Large intestine (tissue), 3 donors: ENCODE data around the gene KRT40. TPM values are rescaled to one million over a fixed set of nuclear protein-coding genes. Genes with fewer than 3 reads are reported as not detected.
"Not testable (repeated sequence)": the region's sequence is repeated elsewhere in the genome, so short reads cannot be mapped to it uniquely, and the experiment has no call there.

ENCODE experiments used
- DNase-seq, 2 donors: peaks; one replicate each; pipeline versions ENCODE4 v3.0.0 to v3.0.0-alpha.2; 2013
- H3K27ac ChIP-seq: one replicate; pipeline ENCODE4 v1.5.1; 2013; ENCODE audit warnings: low read length
- H3K27me3 ChIP-seq: 2 replicates; pipeline ENCODE4 v1.6.1; 2013; ENCODE audit warnings: low read length; ENCODE audit not compliant: control insufficient read depth, insufficient read depth
- H3K36me3 ChIP-seq: 2 replicates; pipeline ENCODE4 v1.6.1; 2013; ENCODE audit warnings: low read length; ENCODE audit not compliant: control insufficient read depth, insufficient read depth
- H3K4me1 ChIP-seq: one replicate; pipeline ENCODE4 v1.6.1; 2013; ENCODE audit warnings: low read length; ENCODE audit not compliant: control insufficient read depth, insufficient read depth
- H3K4me3 ChIP-seq: one replicate; pipeline ENCODE4 v1.5.1; 2013; ENCODE audit warnings: low read length
- H3K9me3 ChIP-seq: one replicate; pipeline ENCODE4 v1.6.1; 2013; ENCODE audit warnings: mild to moderate bottlenecking, low read depth, low read length, moderate library complexity; ENCODE audit not compliant: control insufficient read depth
- WGBS: methylation state at CpG from one replicate; pipeline ENCODE4 v1.1.5; 2013; ENCODE audit warnings: low lambda C conversion rate; ENCODE audit not compliant: insufficient coverage; 5-methylcytosine and 5-hydroxymethylcytosine counted together
- polyA plus RNA-seq: library from polyadenylated mRNA; unstranded; fragments of 120-200 nt; gene quantifications from one replicate; pipeline ENCODE4 v1.2.1, GENCODE V29; 2013

KRT40 gene
- polyA plus RNA-seq, 1 donor, result 0.07 TPM

GRCh38 chr17:41013181-41013580 is 29.1 kb upstream of the KRT40 start:
- Histone ChIP-seq H3K27ac (no peak overlapping the region), H3K9me3 (no peaks in the 10 kb centered on the region), H3K4me3 (no peak overlapping the region), H3K4me1 (no peaks in the 10 kb centered on the region), H3K36me3 (no peaks in the 10 kb centered on the region), H3K27me3 (peaks cover 2% of the 10 kb centered on the region)
- no CpG with 5 or more reads among the region's 3 CpGs for WGBS
- no peak for DNase-seq

- H3K9me3 ChIP-seq, result no peaks in the 10 kb centered on the region
- H3K27me3 ChIP-seq, result peaks cover 2% of the 10 kb centered on the region
- H3K4me3 ChIP-seq, result no peak overlapping the region
- no peaks in the 10 kb centered on the region for H3K36me3 ChIP-seq
- H3K4me1 ChIP-seq, result no peaks in the 10 kb centered on the region
- no peak overlapping the region for H3K27ac ChIP-seq
- DNase-seq, result no peak
- WGBS, result 82% methylated on average over 5 of the region's 6 CpGs
Measured at GRCh38 chr17:41012326-41013120, 28.4 kb upstream of the KRT40 start.

GRCh38 chr17:41010441-41010840 is 26.3 kb upstream of the KRT40 start:
- Histone ChIP-seq H3K4me1 (no peaks in the 10 kb centered on the region), H3K36me3 (no peaks in the 10 kb centered on the region), H3K27me3 (peaks cover 2% of the 10 kb centered on the region), H3K4me3 (no peak overlapping the region), H3K27ac (no peak overlapping the region), H3K9me3 (no peaks in the 10 kb centered on the region)
- DNase-seq, result no peak

GRCh38 chr17:41009936-41010335 is 25.8 kb upstream of the KRT40 start:
- no peak for DNase-seq
- Histone ChIP-seq H3K9me3 (no peaks in the 10 kb centered on the region), H3K27me3 (peaks cover 2% of the 10 kb centered on the region), H3K36me3 (no peaks in the 10 kb centered on the region), H3K4me1 (no peaks in the 10 kb centered on the region), H3K4me3 (no peak overlapping the region), H3K27ac (no peak overlapping the region)
- WGBS, result no CpG with 5 or more reads among the region's 1 CpG

- no peaks in the 10 kb centered on the region for H3K4me1 ChIP-seq
- H3K36me3 ChIP-seq, result no peaks in the 10 kb centered on the region
- WGBS, result 75% methylated on average over 1 of the region's 4 CpGs
- no peaks in the 10 kb centered on the region for H3K9me3 ChIP-seq
- H3K27ac ChIP-seq, result no peak overlapping the region
- peaks cover 2% of the 10 kb centered on the region for H3K27me3 ChIP-seq
- DNase-seq, result no peak
- no peak overlapping the region for H3K4me3 ChIP-seq
Measured at GRCh38 chr17:41009301-41009760, 25.2 kb upstream of the KRT40 start.

- H3K9me3 ChIP-seq, result no peaks in the 10 kb centered on the region
- no peak within 1 kb of the TSS for H3K27ac ChIP-seq
- H3K4me3 ChIP-seq, result no peak within 1 kb of the TSS
- DNase-seq, result peak in 1 of 2 donors; percentile 7
- H3K27me3 ChIP-seq, result peaks cover 2% of the 10 kb centered on the region
- H3K36me3 ChIP-seq, result no peaks in the 10 kb centered on the region
- WGBS, result 83% methylated on average over 2 of the region's 8 CpGs
- no peaks in the 10 kb centered on the region for H3K4me1 ChIP-seq
Measured at GRCh38 chr17:41008811-41009210, 24.7 kb upstream of the KRT40 start, which contains the start of gene KRTAP3-1. TSS of gene KRTAP3-1 (minus strand) at chr17:41009128. CDS start at chr17:41009074, 54 bp downstream.

GRCh38 chr17:41004397-41004796 is 20.3 kb upstream of the KRT40 start:
- DNase-seq, result no peak
- Histone ChIP-seq H3K4me1 (no peaks in the 10 kb centered on the region), H3K27ac (no peak overlapping the region), H3K4me3 (no peak overlapping the region), H3K36me3 (no peaks in the 10 kb centered on the region), H3K27me3 (peaks cover 2% of the 10 kb centered on the region), H3K9me3 (no peaks in the 10 kb centered on the region)
- WGBS, result no CpG with 5 or more reads among the region's 3 CpGs

- WGBS, result 73% methylated on average over 3 of the region's 4 CpGs
- Histone ChIP-seq H3K4me1 (no peaks in the 10 kb centered on the region), H3K36me3 (no peaks in the 10 kb centered on the region), H3K4me3 (no peak overlapping the region), H3K27ac (no peak overlapping the region), H3K27me3 (peaks cover 2% of the 10 kb centered on the region), H3K9me3 (no peaks in the 10 kb centered on the region)
- no peak for DNase-seq
Measured at GRCh38 chr17:41003926-41004325, 19.8 kb upstream of the KRT40 start.

GRCh38 chr17:41002814-41003213 is 18.7 kb upstream of the KRT40 start:
- Histone ChIP-seq H3K9me3 (no peaks in the 10 kb centered on the region), H3K27me3 (no peaks in the 10 kb centered on the region), H3K27ac (no peak overlapping the region), H3K4me3 (no peak overlapping the region), H3K4me1 (no peaks in the 10 kb centered on the region), H3K36me3 (no peaks in the 10 kb centered on the region)
- WGBS, result no CpG with 5 or more reads among the region's 5 CpGs
- no peak for DNase-seq

- no peak for DNase-seq
- Histone ChIP-seq H3K27ac (no peak overlapping the region), H3K4me3 (no peak overlapping the region), H3K27me3 (peaks cover 5% of the 10 kb centered on the region), H3K4me1 (no peaks in the 10 kb centered on the region), H3K9me3 (no peaks in the 10 kb centered on the region), H3K36me3 (no peaks in the 10 kb centered on the region)
- no CpG with 5 or more reads among the region's 4 CpGs for WGBS
Measured at GRCh38 chr17:41001795-41002194, 17.7 kb upstream of the KRT40 start.

- H3K4me1 ChIP-seq, result not testable (repeated sequence)
- no CpG with 5 or more reads among the region's 6 CpGs for WGBS
Measured at GRCh38 chr17:40999563-40999962, 15.4 kb upstream of the KRT40 start, which contains the start of gene KRTAP3-2. TSS of gene KRTAP3-2 (minus strand) at chr17:40999906. CDS start at chr17:40999853, 53 bp downstream.

More at GRCh38 chr17:40999563-40999962, 15.4 kb upstream of the KRT40 start, which contains the start of gene KRTAP3-2:
- H3K9me3 ChIP-seq, H3K4me3 ChIP-seq, H3K27ac ChIP-seq, DNase-seq, H3K36me3 ChIP-seq, H3K27me3 ChIP-seq: not testable (repeated sequence)
